ENCODE results near the gene SUB1. TPM values are rescaled to one million over a fixed set of nuclear protein-coding genes. Genes with fewer than 3 reads are reported as not detected.
A peak's percentile ranks its signal among the peaks of the same experiment; 100 is the strongest.

The SUB1 gene
- polyA plus RNA-seq, 10 donors: 263 to 326 (median 289) TPM

DNA sequence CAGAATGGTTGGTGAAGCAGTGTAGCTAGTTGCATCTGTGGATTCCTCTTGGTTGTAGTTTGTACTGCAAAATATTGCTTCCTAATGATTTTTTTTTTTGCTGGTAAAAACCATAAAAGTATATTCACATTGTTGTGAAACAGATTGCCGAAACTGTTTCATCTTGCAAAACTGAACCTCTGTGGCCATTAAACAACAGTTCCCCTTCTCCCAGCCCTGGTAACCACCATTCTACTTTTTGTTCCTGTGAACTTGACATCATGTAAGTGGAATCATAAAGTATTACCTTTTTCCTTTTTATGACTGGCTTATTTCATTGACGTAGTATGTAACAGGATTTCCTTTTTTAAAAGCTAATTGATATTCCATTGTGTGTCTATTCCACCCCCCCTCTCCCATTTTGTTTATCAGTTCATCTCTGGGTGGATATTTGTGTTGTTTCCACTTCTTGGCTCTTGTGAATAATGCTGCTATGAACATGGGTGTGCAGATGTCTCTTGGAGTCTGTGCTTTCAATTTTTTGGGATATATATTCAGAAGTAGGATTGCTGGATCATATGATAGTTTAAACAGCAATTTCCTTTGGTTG lies 11.8 kb downstream of the SUB1 start:
- no peak for DNase-seq

DNA sequence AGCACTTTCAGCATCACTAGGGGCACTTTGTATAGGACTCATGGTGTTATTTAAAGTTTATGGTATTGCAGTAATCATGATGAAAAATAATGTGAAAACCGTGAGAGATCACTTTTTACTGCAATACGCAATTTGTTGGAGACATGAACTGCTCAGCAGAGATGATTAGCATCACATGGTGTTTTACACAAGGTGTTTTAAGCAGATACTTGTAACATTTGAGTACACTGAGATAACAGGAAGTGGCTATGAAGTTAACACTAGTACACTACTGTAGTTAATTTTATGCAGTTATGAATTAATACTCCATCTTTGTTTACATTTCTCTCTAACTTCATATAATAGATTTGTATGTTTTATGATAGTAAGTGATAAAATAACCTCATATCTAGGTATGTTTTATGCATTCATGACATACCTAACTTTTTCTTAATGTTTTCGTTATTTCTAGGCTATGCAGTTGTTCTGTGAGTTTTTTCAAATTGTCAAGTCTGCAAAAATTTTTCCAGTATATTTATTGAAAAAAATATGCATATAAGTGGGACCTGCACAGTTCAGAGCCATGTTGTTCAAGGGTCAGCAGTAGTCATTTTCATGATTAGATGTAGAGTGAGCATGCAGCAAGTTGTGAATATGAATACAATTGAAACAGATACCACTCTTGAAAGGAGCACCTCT lies 13.0 kb downstream of the SUB1 start:
- DNase-seq: no peak

- no peak for DNase-seq
Observed at GRCh38 chr5:32598997-32599549, 13.7 kb downstream of the SUB1 start.

- peak in 2 of 3 donors; percentile 27 to 86 for DNase-seq
Observed at GRCh38 chr5:32600054-32600622, 14.8 kb downstream of the SUB1 start.

DNA sequence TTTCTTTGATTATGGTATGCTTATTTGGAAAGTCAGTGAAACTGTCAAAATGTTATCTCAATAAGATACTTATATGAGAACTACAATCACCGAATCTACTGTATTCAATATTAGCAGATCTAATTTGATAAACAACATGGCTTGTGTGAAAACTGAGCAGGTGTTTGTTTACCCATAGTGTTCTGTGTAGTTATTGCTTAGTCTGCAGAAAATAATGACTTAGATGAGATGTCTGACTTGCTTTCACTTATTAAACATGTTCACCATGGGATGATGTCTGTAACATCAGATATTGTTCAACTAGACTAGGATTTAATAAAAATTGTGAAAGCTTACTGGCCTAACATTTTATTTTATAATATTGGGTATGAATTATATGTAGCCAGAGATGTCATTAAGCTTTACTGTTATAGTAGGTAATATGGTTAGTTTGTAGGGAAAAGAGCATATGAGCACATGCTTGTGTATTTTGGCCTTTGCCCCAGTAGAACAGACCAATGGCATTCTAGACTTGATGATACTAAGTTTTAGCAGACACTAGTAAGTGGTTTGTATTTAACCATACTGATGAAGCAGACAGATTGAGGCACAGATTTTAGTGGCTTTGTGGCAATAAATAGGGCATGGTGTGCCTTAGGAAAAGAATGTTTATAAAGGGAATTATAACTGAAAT lies 16.4 kb downstream of the SUB1 start:
- no peak for DNase-seq

- DNase-seq: no peak
Observed at GRCh38 chr5:32602906-32603305, 17.5 kb downstream of the SUB1 start.

DNA sequence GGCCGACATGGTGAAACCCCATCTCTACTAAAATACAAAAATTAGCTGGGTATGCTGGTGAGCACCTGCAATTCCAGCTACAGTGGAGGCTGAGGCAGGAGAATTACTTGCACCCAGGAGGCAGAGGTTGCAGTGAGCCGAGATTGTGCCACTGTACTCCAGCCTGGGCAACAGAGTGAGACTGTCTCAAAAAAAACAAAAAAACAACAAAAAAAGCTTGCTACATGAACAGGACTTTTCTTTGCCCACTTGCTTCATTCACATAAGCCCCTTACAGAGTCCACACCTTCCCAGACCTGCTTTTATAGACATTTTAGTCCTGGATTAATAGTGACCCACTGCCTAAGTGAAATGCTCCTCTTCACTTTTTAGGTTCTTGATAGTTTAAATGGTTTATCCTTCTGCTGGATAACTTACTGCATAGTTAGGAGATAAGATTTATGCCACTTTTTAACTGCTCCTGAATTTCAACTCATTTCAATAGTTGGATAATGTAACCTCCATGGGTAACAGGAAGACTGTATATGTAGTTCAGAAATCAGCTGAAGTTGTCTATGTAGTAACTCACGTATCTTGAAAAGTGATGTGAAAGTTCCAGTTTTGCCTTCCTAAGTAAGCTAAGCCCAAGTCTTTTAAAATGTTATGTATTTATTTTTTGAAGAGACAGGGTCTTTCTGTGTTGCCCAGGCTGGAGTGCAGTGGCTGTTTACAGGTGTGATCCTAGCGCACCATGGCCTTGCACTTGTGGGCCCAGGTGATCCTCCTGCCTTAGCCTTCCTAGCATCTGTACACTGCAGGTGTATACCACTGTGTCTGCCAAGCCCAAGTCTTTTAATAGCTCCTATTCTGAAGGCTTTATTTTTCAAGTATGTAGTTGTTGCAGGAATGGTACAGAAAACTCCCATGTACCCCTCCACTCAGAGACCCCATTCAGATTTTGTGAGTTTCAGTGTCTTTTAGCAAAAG lies 19.7 kb downstream of the SUB1 start:
- no peak for DNase-seq

DNA sequence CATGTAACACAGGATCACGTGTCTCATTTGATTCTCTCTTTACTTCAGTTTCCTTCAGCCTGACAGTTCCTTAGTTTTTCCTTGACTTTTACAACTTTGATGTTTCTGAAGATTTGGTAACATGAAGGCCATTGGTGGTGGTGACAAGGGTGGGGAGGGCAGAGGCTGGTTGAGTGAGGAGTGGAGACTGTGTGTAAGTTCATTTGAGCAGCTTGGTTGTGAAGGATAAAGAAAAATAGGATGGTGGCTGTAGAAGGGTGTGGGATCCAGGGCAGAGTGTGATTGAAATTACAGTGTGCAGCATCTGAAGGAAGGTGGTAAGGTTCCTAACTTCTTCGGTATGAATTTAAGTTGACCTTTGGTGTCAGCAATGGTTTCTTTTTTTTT lies 20.4 kb downstream of the SUB1 start:
- no peak for DNase-seq

- DNase-seq: peak in 1 of 3 donors; percentile 45
Observed at GRCh38 chr5:32612134-32612888, 27.0 kb downstream of the SUB1 start.

DNA sequence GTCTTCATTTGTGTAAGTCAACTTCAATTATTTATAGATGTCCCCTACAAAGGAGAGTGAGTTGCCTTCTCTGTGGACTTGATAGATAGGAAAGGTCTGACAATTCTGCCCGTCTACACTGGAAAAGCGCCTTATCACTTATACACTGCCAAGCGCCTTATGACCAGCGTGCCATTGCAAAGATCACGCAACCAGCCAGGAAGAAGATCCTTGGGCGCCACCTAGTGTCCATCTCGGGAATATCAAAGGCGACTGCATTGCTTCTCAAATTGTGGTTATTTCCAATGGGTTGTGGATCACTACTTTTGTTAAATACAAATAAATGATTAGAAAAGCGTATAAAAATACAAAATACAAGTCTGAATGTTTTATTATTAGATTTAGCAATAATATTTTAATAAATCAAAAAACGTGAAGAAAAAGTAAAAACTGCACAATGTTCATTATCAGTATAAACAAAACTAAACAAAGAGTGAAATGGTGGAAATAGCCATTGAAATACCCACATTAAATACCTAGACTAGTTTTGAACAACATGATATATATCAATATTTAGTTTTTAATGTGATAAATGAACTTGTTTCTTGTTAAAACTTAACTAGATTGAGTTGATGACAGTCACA lies 27.8 kb downstream of the SUB1 start:
- peak; percentile 74 to 89 (median 86) for DNase-seq

GRCh38 chr5:32615236-32615635 lies 29.9 kb downstream of the SUB1 start:
- no peak for DNase-seq

GRCh38 chr5:32618962-32619361 lies 33.6 kb downstream of the SUB1 start:
- DNase-seq: no peak

DNA sequence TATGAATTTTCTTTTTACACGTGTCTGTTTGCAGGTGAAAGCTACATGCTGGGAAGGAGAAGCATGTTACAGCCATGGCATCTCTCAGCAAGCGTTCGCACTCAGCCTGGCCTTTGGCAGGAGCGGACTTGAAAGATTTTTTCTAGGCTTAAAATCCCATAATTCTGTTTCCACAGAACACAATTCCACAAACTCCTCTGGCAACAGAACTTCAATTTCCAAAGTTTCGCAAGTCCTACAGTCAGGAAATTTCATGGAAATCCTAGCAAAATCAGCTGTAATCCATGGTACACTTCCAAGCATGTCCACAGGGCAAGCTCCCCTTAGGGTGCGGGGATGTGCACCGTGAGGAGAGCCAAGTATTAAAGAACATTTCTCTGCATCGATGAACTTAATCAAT lies 35.9 kb downstream of the SUB1 start:
- no peak for DNase-seq

GRCh38 chr5:32625106-32625505 lies 39.7 kb downstream of the SUB1 start:
- DNase-seq: no peak

DNA sequence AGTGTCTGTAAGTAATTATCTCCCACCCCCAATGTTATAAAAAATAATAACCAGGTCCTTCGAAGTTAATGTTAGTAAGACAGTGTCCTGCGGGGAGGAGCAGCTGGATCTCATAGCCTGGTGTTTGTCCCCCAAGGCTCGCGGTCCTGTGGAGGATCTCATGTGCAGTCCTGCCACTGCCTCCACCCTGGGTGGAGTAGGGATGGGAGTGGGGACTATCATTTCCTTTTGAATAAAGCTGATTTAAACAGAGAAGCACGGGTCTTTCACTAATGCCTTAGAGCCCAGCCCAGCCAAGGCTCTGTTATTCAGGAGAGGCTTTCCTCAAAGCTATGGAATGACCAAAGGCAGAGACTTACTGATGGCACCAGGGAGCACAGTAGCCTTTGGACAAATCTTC lies 40.2 kb downstream of the SUB1 start:
- DNase-seq: no peak

- DNase-seq: no peak
Observed at GRCh38 chr5:32627219-32627870, 42.0 kb downstream of the SUB1 start.

DNA sequence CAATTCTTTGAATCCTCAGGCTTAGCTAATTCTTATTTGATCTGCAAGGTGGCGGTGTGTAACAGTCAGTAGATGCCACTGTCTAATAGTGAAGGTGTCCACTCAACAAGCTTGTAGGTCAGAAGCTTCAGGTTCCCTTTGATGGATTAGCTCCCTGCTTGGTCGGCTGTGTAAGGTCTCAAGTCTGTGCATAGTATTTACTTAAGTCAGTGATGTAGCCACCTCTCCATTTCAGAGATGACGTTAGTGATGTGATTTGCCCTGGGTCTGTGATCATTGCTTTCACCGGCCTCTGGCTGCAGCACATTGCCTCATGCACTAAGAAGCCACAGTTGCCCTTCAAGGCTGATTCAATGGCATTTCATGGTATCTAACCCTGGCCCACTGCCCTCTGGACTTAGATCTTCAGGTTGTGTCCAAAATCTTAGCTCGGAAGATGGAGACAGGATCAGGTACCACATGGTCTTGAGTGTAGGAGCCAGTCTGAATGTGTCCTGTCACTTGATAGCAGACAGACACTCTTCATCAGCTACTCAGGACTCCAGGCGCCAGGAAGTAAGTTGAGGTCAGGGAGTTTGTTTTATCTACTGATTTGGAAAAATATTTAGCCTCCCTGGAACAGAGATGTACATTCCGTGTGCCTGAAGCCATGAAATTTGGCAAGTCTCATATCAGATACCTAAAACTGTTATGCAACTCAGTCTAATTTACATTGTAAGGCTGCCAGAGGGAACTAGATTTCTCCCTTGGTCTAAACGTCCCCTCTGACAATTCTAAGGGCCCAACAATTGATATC lies 42.9 kb downstream of the SUB1 start:
- DNase-seq: no peak

DNA sequence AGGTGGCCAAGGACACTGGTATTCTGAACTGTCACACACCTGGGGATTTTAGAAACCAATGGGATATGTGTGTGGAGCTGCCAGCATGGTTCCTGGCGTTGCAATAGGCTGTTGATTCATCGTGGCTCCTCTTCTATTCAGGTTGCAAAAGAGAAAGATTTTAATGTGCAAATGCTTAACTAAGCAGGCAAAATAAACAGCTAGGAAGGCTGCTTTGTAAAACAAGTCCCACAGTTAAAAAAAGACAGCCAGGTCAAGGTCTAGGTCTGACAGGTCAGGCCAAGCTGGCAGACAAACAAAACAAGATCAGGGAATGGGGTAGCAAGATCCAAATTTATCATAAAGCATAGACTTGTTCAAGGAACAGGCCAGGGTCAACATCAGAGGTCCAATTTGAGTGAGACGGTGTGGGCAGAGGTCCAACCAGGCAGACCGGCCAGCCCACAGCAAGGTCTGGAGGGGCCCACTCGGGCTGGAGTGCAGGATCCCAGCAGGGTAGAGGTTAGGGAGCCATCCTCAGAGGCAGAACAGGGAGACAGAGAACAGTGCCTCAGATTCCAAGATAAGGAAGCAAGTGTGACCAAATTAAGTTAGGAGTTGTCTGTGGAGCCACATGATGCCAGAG lies 45.6 kb downstream of the SUB1 start:
- DNase-seq: no peak

All from muscle of back (tissue), 11 donors.